Cerebellar cortex (tissue), 1 donor: Measurements from ENCODE around the gene CALML6.

Source experiments
- DNase-seq: peaks from one replicate; pipeline ENCODE4 v3.0.0-alpha.2; 2015; ENCODE audit warnings: low spot score

The CALML6 gene

DNA sequence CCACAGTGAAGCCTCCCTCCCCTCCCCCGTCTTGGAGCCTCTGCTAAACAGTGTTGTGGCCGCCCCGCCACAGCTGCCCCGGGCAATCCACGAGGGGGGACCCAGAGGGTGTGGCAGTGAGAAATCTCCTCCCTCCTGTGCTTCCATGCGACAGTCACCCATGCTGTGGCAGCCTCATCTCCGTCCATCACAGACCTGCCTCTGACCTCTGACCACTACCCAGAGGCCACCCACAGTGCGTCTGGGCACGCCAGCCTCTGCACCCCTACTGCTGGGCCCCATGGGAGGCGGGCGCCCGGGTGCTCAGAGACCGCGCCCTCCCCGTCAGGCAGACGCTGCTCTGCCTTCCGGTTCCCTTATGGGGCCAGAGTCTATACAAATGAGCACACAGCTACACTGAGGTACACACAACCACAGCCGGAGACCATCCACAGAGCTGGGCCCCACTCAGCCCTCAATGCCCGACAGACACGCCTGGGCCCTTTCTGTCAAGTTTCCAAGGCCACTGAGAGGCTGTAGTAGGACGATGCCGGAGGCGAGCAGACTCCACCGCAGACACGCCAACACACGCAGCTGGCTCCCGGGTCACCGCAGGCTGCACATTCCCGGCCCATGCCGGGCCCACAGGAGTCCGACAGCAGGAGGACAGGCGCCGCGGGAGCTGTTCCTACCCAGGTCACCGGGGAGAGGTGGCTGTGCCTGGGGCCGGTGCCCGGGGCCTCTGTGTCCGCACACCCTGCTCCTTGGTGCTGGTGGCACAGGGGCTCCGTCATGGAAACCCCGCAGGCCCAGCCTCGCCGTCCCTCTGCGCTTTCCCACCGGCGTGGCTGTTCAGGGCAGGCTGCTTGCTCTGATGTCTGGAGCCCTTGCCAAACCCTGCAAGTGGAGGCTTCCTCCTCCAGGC lies 27.9 kb downstream of the CALML6 start:
- DNase-seq = no peak

DNA sequence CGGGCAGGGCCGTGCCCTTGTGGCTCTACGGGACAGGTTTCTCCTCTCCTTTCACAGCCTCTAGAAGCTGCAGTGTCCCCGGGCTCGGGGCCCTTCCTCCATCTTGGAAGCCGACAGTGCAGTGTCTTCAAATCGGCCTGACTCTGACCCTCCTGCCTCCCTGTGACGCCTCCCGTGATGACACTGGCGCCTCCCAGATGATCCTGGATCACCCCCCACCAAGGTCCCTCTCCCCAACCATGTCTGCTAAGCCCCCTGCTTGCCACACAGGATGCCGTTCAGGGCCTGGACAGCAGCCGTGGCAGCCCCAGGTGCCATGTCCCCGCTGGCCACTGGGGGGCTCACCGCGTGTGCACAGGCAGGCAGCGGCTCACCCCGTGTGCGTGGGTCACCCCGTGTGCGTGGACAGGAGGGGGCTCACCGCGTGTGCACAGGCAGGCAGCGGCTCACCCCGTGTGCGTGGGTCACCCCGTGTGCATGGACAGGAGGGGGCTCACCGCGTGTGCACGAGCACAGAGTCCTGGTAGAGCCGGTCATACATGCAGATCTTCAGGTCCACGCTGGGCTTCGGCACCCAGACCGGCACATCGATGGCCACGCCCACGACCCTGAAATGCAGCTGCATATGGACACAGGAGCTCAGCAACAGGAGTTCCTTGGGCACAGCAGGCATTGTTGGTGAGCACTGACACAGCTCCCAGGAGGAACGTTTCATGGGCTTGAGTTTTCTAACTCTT lies 28.9 kb downstream of the CALML6 start:
- DNase-seq = peak; percentile 55

DNA sequence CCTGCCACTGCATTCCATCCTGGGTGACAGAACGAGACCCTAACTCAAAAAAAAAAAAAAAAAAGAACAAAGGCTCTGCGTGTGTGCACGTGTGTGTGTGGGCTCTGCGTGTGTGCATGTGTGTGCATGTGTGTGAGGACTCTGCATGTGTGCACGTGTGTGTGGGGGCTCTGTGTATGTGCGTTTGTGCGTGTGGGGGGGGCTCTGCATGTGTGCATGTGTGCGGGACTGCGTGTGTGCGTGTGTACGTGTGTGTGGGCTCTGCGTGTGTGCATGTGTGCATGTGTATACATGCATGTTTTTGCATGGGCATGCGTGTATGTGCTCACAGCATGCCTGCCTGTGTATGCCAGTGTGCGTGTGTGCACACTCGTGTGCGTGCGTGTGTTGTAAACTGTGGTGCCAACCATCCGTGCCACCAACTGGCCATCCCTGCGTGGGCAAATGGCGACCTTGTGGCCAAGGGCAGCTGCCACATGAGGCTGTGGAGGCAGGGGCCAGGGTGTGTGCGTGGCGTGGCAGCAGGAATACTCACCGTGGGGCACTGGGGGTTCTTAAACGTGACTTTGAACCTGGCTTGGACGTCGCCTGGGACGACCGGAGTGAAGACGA lies 30.8 kb downstream of the CALML6 start:
- DNase-seq = no peak

DNA sequence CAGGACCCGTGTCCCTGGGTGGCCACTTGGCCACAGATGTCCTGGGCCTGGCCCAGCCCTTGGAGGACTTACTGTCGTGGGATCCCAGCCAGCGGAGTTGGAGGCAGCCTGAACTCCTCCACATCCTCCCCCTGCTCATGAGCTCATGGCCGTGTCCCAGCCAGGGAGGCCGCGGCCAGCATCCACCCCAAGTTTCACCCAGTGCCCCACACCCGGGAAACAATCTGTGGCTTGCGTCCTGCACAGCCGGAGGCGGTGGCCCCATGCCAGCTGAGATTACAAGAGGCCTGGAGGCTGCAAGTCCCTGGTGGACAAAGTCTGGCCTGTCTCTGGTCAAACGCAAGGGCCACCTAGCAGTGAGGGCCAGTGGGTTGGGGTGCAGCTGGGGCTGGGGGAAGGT lies 31.5 kb downstream of the CALML6 start:
- peak; percentile 48 for DNase-seq

DNA sequence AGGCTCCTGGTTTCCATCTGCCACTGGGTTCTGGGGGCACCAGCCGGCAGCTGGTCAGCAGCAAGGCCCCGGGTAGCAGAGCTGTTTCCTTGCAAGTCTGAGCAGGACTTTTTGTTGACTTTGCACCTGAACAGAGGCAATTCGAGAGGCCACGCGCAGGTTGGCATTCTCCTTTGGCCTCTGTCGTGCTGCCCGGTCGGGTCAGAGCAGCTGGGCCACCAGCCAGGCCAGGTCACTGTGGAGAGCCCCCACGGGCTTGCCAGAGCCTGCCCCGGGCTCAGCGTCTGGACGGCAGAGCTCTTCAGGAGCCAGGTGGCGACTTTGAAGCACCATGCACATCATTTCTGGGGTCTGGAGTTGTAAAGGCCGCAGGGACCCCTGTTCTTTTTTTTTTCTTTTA lies 32.4 kb downstream of the CALML6 start:
- peak; percentile 40 for DNase-seq

DNA sequence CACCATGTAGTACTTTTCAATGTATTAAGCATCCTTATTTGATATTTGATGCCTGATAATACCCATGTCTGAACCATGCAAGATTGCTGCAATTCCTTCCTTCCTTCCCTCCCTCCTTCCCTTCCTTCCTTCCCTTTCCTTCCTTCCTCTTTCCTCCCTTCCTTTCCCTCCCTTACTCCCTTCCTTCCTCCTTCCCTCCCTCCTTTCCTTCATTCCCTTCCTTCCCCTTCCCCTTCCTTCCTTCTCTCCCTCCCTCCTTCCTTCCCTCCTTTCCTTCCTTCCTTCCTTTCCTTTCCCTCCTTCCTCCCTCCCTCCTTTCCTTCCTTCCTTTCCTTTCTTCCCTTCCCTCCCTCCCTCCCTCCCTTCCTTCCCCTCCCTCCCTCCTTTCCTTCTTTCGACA lies 33.7 kb downstream of the CALML6 start:
- DNase-seq = no peak

DNA sequence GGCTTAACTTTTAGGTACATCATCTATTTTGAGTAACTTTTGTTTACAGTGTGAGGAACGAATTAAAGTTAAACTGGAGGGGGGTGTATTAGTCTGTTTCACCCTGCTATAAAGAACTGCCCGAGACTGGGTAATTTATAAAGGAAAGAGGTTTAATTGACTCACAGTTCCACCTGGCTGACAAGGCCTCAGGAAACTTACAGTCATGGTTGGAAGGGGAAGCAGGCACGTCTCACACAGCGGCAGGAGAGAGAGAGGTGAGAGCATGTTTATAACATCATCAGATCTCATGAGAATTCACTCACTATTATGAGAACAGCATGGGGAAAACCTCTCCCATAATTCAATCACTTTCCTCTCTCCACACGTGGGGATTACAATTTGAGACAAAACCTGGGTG lies 35.9 kb downstream of the CALML6 start:
- DNase-seq = no peak

DNA sequence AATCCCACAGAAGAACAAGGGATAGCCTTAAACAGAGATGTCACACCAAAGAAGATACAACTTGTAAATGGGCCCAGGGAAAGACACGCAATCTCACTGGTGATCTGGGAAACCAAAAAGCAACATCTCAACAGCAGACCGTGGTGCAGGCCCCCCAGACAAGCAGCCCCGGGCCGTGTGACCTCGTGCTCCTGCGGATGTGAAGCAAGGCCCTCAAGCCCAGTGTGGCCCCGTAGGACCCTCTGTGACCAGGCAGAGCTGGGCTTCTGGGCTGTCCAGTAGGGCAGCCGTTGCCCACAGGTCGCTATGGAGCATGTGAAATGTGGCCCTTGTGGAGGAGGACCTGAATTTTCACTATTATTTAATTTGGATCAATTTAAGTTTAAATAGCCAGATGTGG lies 39.0 kb downstream of the CALML6 start:
- no peak for DNase-seq

DNA sequence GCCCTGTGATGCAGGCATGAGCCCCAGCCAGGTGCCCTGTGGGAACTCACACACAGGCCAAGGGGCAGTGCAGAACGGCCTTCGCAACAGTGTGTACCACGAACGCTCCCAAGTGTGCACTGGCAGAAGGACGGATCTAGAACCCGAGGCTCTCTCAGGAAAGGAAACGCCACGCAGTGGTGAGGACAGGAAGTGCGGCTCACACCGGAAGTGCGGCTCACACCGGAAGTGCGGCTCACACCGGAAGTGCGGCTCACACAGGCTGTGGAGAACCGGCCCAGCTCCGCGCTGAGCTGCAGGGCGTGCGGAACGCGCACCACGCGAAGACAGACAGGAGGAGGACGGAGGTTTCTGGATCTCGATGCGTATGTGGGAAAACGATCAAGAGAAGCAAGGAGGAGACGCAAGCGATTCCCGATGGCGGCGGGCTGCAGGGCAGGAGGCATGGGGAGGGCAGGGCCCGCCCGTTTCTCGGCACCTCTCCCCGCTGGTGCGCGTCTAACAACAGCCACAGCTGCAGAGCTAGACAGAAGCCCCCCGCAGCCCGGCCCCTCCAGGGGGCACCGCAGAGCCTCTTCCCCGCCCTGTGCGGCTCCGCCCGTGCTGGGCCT lies 39.9 kb downstream of the CALML6 start:
- DNase-seq = no peak

DNA sequence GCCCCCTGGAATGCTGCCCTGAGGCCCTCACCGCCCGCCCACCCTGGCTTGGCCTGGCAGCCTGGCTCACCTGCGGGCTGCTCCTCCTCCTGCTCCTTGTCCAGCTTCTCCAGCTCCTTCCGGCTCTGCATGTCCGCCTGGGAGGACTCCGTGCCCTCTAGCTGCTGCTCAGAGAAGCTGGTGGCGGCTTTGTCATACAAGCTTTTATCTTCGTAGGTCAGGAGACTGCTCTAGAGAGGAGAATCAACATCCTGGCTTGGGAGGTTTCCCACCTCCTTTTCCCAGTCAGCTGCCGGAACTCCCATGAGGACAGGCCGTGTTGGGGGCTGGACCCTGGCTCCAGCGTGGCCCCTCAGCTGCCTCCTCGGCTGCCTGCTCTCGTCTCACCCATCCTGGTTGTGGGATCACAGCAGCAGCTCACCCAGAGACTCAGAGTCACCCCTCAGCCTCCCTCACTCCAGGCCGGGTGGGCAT lies 40.6 kb downstream of the CALML6 start:
- no peak for DNase-seq

DNA sequence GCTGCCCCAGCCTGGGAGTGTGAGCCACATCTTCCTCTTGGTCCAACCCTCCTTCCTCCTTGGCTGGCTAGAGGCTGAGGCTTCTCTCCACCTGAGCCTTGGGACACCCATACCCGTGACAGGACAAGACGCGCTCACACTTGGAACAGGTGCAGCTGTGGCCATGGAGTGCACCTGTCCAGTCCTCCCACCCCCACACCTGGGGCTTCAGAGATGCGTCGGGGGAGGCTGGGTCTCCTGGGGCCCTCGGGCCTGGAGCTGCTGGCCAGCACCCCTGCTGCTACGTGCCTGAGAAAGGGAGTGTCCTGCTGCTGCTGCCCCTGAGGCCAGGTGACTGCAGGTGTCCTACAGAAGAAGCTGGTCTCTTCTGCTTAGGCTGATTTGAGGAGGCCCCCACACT lies 41.0 kb downstream of the CALML6 start:
- no peak for DNase-seq

DNA sequence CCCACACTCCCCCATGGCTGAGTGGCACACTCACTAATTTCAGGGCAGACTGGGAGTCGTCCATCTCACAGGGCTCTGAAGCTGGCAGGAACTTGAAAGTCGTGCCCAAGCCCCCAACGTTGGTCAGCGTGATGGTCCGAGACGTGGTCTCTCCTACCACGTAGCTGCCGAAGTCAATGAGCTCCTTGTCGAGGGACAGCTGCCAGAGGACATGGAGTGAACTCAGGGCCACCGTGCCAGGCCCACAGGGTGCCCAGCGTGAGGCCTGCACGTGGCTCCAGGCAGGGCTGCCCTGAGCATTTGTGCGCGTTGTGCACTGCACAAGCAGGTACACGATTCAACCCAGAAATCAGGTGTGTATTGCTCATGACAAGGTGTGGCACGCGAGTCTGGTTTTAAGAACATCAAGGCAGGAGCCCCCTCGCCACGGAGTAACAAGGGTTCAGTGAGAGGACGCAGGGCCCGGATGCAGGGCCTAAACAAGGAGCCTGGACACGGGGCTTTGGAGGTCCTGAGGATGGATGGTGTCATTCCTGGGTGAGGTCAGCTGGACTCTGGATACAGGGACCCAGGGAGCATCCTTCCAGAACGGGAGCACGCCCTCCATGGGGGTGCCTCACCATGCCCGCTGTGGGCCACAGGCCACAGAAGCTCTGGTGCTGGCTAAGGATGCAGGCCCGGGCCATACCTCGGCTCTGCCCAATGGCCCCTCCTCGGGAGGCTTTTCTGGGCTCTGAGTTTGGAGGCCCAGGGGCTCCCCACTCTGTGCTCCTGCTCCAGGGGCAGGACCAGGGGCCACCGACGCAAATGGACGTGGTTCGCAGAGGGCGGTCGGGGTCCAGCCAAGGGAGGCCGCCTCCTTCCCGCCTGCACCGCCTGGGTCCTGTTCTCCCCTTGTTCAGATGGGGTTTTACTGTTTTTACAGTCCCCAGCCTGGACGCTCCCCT lies 41.8 kb downstream of the CALML6 start:
- no peak for DNase-seq

DNA sequence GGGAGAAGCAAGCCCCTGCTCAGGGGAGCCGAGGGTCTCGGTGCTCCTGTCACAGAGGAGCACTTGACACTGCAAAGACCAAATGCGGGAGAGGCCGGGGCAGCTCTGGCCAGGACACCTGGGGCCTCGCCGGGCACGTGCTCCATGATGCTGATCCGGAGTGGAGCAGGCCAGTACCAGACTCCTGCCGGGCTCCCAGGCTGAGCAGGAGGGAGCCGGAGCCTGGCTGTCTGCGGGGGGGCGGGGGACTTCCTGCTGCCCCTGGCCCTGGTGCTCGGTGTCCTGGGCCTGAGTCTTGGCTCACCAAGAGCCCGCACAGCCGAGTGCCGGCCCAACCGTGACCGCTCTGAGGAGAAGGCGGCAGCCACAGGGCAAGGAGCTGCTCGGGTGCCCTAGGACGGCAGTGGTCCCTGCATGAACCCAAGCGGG lies 42.5 kb downstream of the CALML6 start:
- no peak for DNase-seq

DNA sequence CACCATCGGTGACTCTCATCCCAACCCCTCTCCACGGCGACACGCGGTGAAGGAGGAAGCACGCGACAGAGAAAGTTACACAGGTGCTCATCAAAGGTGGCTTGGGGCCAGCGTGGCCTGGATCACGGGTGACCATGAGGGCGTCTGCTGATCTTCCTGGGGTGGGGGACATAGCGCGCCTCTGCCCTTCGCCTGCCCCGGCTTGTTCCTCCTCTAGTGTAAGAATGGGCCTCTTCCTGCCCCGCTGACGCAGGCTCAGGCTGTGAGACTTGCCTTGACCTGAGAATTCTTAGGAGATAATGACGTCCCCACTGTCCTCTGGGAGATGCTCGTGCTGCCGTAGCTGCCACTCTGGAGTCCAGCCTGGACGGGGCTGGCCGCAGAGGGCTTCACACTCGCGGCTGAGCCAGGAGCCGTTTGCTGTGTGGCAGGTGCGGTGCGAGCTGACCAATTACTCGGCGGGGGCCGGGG lies 43.0 kb downstream of the CALML6 start:
- no peak for DNase-seq

DNA sequence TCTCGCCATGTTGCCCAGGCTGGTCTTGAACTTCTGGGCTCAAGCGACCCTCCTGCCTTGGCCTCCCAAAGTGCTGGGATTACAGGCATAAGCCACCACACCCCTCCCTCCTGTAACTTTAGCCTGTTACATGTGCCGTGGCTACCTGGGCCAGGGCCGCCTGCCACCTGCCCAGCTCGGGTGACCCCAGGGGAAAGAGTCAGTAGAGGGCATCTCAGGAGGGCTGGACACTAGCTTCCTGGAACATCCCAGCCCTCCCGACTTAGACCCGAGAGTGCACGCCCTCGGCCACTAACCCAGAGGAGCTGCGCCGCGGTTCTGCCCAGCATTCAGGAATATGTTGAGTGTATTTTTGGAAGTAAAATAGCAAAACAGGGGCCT lies 44.4 kb downstream of the CALML6 start:
- no peak for DNase-seq

DNA sequence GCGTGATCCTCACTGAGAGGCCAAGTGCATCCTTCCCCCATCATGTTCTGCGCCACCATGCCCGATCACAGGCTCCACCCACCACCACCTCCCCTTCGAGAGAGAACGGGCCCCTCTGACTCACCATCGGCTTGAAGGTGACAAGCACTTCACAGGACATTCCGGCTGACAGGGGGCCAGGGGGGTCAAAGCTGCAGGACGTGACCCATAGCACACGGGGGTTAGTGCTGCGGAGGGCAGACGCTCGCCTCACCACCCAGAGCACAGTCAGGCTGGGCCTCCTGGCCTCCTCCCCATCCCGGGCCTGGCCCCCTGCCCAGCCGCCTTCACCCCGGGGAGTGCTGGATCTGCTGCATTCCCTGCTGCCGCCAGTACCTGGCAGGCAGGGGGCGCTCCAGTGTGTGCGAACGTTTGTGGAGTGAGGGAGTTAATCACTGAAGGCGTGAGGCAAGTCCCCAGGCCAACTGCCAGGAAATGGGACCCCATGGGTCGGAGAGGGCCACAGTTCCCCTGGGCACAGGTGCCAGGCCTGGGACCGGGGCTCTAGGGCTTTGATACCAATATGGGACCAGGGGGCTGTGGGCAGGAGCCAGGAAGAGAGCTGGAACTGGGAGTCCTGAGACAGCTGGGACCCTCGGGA lies 44.9 kb downstream of the CALML6 start:
- DNase-seq = peak; percentile 93

DNA sequence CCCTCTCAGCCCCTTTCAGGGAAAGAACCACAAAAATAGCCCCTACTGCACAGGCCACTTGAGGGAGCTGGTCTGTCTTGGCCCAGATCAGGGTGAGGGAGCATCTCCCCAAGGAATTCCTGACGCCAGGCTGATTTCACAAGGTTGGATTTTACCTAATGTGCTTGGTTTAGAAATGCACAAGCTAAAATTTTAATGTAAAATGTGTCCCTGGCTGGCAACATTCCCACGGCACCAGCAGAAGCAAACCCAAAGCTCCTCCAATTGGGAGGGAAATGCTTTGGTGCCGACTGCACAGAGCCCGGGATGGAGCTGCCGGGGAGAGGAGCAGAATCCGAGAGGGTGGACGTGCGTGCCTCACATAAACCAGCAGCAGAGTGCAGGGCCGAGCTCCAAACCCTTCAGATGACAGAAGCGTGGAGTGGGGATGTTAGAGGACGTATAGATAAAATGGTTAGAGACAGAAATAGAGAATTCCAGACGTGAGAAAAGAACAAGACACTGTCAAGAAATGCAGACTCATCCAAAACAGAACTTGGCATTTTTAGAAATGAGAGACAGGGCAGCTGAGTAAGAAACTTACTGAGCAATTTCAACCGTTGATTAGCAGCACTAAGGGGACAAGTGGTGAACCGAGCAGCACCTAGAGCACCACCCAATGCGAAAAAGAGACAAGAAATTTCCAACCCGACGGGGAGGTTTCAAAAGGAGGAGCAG lies 45.6 kb downstream of the CALML6 start:
- peak; percentile 42 for DNase-seq

DNA sequence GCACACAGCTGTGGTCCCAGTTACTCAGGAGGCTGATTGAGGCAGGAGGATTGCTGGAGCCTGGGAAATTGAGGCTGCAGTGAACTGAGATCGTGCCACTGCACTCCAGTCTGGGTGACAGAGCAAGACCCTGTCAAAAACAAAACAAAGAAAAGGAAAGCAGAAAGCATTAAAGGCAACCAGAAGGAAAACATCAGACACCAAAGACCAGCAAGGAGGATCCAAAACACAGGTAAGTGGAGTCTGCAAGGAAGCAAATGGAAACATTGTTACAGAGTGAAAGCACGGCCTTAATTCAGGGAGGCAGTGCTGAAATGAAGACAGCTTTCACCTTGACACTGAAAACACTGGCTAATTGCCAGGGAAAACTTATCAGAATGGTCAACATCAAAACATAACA lies 47.7 kb downstream of the CALML6 start:
- DNase-seq = no peak

DNA sequence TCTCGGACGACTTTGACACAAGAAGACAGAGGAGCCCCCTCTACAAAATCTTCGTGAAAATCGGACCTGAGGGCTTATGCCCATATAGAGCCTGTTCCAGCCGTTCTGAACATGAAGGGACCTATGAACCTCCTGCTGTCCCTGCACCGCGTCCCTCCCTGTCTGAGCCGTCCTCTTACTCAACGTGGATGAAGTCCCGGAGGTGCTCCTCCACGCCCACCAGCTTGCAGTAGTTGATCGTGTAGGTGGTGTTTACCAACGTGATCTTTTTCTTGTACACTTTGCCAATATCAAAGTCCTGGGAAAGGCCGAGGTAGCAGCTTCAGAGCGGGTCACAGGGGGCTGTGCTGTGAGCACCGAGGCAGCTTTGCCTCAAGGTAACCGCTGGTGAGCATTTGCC lies 48.5 kb downstream of the CALML6 start:
- DNase-seq = no peak

DNA sequence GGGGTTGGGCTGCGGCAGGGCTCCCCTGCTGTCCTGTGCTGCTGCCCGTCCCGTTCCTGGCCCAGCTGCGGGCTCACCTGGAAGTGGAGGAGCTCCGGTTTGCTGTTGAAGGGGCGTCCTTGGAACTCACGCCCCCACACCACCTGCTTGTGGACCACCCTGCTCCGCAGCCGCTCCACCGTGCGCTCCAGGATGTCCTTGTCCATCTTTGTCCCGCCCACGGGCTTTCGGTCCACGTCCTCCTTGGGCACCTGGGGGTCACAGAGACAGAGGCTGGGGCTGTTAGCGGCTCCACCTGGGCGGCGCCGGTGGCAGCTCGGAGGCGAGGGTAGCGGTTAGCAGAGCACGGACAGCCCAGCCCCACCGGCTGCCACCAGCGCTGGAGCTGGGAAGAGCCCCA lies 49.8 kb downstream of the CALML6 start:
- no peak for DNase-seq
